ENCODE measurements around the gene SPNS3. TPM values are rescaled to one million over a fixed set of nuclear protein-coding genes. Genes with fewer than 3 reads are reported as not detected.

Gene SPNS3
- total RNA-seq, 2 experiments from 2014 or later, result 51.2 to 54.6 TPM

DNA sequence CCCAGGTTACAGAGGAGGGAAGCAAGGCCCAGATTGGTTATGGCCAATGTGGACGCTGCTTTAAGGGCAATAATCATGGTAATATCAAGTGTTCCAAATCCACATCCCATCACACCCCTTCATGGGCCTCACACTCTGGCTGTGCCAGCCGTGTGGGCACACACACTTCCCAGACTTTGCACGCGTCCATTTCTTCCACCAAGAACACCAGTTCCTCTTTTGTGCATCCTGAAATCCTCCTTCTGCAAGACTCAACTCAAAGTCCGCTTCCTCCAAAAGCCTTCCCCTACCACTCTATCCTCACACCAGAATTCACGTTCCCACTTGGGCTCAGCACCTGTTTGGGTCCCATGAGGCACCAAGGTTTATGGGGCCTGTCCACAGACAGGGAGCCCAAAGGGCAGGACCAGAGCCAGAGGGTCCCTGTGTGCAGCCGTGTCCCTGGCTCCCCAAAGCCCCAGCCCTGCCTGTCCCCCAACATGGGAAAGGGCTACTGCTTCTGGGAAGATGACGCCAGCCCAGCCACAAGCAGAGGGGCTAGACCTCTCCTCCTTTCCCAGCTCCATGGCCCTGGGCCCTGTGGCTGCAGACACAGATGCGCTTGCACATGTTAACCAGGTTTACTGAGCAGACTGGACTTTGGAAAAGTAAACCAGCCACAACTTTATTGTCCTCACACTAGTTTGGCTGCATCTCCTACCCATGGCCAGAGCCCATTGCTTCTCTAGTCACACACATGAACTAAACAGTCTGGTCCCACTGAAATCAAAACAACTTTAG, 20.3 kb downstream of the SPNS3 start:
- no TSS peak for BruUV-seq (replicated peaks)
- CTCF ChIA-PET (ENCODE audit: unreplicated experiment), result no interaction called here
- DNase-seq (ENCODE audit: low spot score), result no peak
- H3K79me2 ChIP-seq (ENCODE audit: insufficient read depth, low read depth, low read length), result no peaks in the 10 kb centered on the region
- intact Hi-C loops (cut with micrococcal nuclease; ENCODE audit: unreplicated experiment), result no loop called here
- no peak overlapping the region for H2AFZ ChIP-seq (ENCODE audit: low read length)
- H3K4me2 ChIP-seq (ENCODE audit: low read length), result no peak overlapping the region
- H3K27ac ChIP-seq (ENCODE audit: low read depth, low read length, poor library complexity, severe bottlenecking), result no peak overlapping the region
- no peaks in the 10 kb centered on the region for H3K4me1 ChIP-seq (ENCODE audit: insufficient read depth, low read length, poor library complexity, severe bottlenecking)
- no peak overlapping the region for H3K4me3 ChIP-seq (ENCODE audit: low read depth, low read length, poor library complexity, severe bottlenecking)
- POLR2A ChIA-PET, result interaction anchor here (2.7 kb wide), 1 partner anchor 18 kb away, joined by 15 read pairs; no protein-coding TSS in a partner anchor
- TF ChIP-seq EZH2phosphoT487 (IDR thresholded peaks at IDR 0.05; ENCODE audit: borderline replicate concordance, low read depth, low read length), result no peak
- TF ChIP-seq, protein P1, sequence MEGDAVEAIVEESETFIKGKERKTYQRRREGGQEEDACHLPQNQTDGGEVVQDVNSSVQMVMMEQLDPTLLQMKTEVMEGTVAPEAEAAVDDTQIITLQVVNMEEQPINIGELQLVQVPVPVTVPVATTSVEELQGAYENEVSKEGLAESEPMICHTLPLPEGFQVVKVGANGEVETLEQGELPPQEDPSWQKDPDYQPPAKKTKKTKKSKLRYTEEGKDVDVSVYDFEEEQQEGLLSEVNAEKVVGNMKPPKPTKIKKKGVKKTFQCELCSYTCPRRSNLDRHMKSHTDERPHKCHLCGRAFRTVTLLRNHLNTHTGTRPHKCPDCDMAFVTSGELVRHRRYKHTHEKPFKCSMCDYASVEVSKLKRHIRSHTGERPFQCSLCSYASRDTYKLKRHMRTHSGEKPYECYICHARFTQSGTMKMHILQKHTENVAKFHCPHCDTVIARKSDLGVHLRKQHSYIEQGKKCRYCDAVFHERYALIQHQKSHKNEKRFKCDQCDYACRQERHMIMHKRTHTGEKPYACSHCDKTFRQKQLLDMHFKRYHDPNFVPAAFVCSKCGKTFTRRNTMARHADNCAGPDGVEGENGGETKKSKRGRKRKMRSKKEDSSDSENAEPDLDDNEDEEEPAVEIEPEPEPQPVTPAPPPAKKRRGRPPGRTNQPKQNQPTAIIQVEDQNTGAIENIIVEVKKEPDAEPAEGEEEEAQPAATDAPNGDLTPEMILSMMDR (conservative IDR thresholded peaks at IDR 0.05; ENCODE audit: low read length), result no peak
- H3K9me3 ChIP-seq (ENCODE audit: low read length), result no peaks in the 10 kb centered on the region
- no peaks in the 10 kb centered on the region; the same call in 1 of the 2 replicates for H4K20me1 ChIP-seq (ENCODE audit: insufficient read depth, low read length)
- H3K9me2 ChIP-seq (ENCODE audit: insufficient read depth, low read length), result no peaks in the 10 kb centered on the region
- peaks cover 7% of the 10 kb centered on the region for H3K36me3 ChIP-seq (ENCODE audit: insufficient read depth, low read length)

DNA sequence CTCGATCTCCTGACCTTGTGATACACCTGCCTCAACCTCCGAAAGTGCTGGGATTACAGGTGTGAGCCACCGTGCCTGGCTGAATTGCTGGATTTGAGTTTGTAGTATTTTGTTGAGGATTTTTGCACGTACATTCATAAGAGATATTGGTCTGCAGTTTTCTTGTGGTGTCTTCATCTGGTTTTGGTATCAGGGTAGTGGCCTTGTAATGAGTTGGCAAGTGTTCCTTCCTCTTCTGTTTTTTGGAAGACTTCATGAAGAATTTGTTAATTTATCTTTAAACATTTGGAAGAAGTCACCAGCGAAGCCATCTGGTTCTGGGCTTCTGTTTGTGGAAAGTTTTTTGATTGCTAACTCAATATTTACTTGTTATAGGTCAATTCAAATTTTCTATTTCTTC, 26.9 kb downstream of the SPNS3 start:
- no peaks in the 10 kb centered on the region; the same call in 1 of the 2 replicates for H4K20me1 ChIP-seq (ENCODE audit: insufficient read depth, low read length)
- CTCF ChIA-PET (ENCODE audit: unreplicated experiment), result no interaction called here
- TF ChIP-seq EZH2phosphoT487 (IDR thresholded peaks at IDR 0.05; ENCODE audit: borderline replicate concordance, low read depth, low read length), result no peak
- TF ChIP-seq, protein P1 (conservative IDR thresholded peaks at IDR 0.05; ENCODE audit: low read length), result no peak
- no peaks in the 10 kb centered on the region for H3K79me2 ChIP-seq (ENCODE audit: insufficient read depth, low read depth, low read length)
- H3K4me2 ChIP-seq (ENCODE audit: low read length), result no peak overlapping the region
- H3K9me3 ChIP-seq (ENCODE audit: low read length), result 0 out of 2 replicates have a peak, but pooled peaks cover 6% of the 10 kb centered on the region
- H3K4me1 ChIP-seq (ENCODE audit: insufficient read depth, low read length, poor library complexity, severe bottlenecking), result no peaks in the 10 kb centered on the region
- no peak overlapping the region for H3K27ac ChIP-seq (ENCODE audit: low read depth, low read length, poor library complexity, severe bottlenecking)
- H3K4me3 ChIP-seq (ENCODE audit: low read depth, low read length, poor library complexity, severe bottlenecking), result no peak overlapping the region
- intact Hi-C loops (cut with micrococcal nuclease; ENCODE audit: unreplicated experiment), result no loop called here
- no peak for DNase-seq (ENCODE audit: low spot score)
- H3K36me3 ChIP-seq (ENCODE audit: insufficient read depth, low read length), result peaks cover 27% of the 10 kb centered on the region
- no peaks in the 10 kb centered on the region for H3K9me2 ChIP-seq (ENCODE audit: insufficient read depth, low read length)
- no peak overlapping the region for H2AFZ ChIP-seq (ENCODE audit: low read length)
- POLR2A ChIA-PET, result no interaction called here
- no TSS peak for BruUV-seq (replicated peaks)

All from OCI-LY7 (cell line).